Mammary epithelial cell (primary cell): ENCODE data around the gene ISOC2.

Experiments
- CTCF ChIP-seq, 2 donors: IDR thresholded peaks in 1 of 2; conservative IDR thresholded peaks in 1 of 2; 2 replicates each; pipeline ENCODE4 v1.5.1; 2011 to 2012; ENCODE audit warnings: inconsistent platforms in 2 of 2, low read length in 2 of 2, mild to moderate bottlenecking in 2 of 2, control low read depth in 1 of 2, low read depth in 1 of 2; ENCODE audit not compliant: insufficient read depth in 1 of 2; ENCODE audit errors: extremely low read depth in 1 of 2
- EZH2 ChIP-seq: IDR thresholded peaks from 2 replicates; pipeline ENCODE4 v1.6.1; 2012; ENCODE audit warnings: low read length, inconsistent platforms, borderline replicate concordance

- no peak for TF ChIP-seq CTCF (conservative IDR thresholded peaks at IDR 0.05 in 1 of 2, IDR thresholded peaks at IDR 0.05 in 1 of 2; ENCODE audit: extremely low read depth in 1 of 2, insufficient read depth in 1 of 2, low read depth in 1 of 2, low read length in 2 of 2)
- no peak for TF ChIP-seq EZH2
These were observed 55.8 kb downstream of the ISOC2 start for GRCh38 chr19:55405638-55406037.
